ENCODE data around the gene TUBGCP3.

TUBGCP3 gene

DNA sequence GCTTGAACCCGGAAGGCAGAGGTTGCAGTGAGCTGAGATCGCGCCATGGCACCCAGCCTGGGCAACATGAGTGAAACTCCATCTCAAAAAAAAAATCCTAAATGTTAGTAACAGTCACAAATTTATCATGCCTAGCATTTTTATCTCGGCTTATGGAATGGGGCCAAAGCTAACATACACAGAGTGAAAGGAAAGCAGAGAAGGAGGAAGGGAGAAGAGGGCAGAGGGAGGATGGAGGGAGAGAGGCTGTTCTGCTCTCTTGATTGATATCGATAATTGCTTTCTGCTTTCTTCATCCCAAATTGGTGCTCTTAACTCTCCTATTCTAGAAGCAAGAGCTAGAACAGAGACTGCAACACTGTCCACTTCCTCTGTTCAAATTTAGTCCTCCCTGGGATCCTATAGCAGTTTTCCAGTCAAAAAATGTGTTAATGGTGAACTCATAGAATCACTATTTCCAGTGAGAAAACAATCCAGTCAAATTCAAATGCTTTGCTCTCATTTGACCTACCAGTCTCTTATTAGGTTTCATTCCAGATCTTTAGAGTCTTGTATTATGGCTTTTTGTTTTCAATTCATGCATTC, 15.8 kb upstream of the TUBGCP3 start:
- TF ChIP-seq, protein P1, sequence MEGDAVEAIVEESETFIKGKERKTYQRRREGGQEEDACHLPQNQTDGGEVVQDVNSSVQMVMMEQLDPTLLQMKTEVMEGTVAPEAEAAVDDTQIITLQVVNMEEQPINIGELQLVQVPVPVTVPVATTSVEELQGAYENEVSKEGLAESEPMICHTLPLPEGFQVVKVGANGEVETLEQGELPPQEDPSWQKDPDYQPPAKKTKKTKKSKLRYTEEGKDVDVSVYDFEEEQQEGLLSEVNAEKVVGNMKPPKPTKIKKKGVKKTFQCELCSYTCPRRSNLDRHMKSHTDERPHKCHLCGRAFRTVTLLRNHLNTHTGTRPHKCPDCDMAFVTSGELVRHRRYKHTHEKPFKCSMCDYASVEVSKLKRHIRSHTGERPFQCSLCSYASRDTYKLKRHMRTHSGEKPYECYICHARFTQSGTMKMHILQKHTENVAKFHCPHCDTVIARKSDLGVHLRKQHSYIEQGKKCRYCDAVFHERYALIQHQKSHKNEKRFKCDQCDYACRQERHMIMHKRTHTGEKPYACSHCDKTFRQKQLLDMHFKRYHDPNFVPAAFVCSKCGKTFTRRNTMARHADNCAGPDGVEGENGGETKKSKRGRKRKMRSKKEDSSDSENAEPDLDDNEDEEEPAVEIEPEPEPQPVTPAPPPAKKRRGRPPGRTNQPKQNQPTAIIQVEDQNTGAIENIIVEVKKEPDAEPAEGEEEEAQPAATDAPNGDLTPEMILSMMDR (IDR thresholded peaks at IDR 0.05): no peak
- Histone ChIP-seq H3K27ac (peak overlapping the region in 1 of 2 donors; percentile 57), H3K4me3 (no peak overlapping the region)
- DNase-seq (ENCODE audit: low spot score): no peak

DNA sequence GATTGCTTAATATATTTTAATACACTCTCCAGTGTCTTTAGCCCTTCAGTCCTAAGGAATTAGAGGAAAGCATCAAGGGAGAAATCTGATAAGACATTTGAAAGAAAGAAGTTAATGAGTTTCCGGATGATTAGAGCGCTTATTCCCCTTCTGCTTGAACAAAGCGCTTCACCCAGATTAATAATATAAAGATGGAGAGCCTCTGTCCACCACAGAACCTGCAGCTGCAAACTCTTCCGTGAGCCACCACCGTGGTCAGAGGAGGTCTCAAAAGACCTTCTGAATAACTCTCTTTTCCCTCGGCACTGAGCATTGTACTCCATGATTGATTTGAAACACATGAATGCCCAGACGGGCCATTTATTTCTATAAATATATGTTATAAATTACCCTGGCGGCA, 14.2 kb upstream of the TUBGCP3 start:
- Histone ChIP-seq H3K27ac (no peak overlapping the region), H3K4me3 (no peak overlapping the region)
- TF ChIP-seq, protein P1 (IDR thresholded peaks at IDR 0.05): no peak
- no peak for DNase-seq (ENCODE audit: low spot score)

DNA sequence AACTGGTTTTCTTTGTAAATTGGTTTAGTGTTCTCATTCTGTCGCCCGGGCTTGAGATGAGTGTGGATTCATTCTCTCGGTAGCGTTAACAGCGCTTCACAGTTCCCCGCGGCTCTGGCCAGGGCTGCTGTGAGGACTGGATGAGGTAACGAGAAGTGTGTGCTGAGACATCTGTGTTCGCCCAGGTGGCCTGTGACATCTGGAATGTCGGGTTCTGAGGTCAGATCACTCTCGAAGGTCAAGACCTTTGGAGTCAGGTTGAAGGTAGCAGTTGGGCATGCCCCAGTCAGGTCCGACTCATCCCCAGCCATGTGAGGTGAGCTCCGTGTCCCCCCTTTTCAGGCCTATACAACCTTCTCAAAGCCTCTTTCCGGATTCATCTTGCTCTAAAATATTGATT, 13.4 kb upstream of the TUBGCP3 start:
- TF ChIP-seq, protein P1 (IDR thresholded peaks at IDR 0.05): no peak
- DNase-seq (ENCODE audit: low spot score): no peak
- Histone ChIP-seq H3K4me3 (no peak overlapping the region), H3K27ac (no peak overlapping the region)

DNA sequence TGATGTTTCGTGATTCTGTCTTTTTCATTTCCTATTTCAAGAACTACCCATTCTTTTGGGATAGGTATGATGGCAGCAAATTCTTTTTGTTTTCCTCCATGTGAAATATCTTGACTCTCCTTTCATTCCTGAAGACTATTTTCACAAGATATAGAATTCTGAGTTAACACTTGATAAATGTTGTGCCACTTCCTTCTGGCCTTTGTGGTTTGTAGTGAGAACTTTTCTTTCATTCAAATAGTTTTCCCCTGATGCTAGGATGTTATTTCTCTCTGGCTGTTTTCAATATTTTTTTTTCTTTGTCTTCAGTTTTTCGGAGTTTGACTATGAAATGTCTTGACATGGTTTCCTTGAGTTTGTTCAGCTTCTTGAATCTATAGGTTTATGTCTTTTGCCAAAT, 8.3 kb upstream of the TUBGCP3 start:
- H3K4me3 ChIP-seq: no peak overlapping the region
- DNase-seq (ENCODE audit: low spot score): no peak
- TF ChIP-seq, protein P1 (IDR thresholded peaks at IDR 0.05): no peak

DNA sequence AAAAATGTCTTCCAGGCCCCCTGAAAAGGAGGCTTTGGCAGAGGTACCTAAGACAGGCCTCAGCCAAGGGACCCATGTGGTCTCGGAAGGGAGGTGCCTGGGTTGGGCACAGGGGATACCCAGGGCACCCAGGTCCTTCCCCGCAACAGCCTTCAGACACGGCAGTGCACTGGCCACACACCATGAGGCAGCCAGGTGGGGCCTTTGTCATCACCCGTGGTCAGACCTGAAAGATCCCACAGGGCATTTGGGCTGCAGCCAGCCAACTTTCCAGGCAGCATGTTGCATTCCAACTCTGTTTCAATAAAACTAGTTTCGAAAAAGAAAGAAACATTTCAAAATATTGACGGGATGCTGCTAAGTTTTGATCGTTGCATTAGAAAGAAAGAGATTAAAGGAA, 4.7 kb upstream of the TUBGCP3 start:
- TF ChIP-seq, protein P1 (IDR thresholded peaks at IDR 0.05): no peak
- no peak overlapping the region for H3K27ac ChIP-seq
- H3K4me3 ChIP-seq: no peak overlapping the region
- no peak for DNase-seq (ENCODE audit: low spot score)

More for the DNA sequence above, 8.3 kb upstream of the TUBGCP3 start:
- no peak overlapping the region for H3K27ac ChIP-seq

DNA sequence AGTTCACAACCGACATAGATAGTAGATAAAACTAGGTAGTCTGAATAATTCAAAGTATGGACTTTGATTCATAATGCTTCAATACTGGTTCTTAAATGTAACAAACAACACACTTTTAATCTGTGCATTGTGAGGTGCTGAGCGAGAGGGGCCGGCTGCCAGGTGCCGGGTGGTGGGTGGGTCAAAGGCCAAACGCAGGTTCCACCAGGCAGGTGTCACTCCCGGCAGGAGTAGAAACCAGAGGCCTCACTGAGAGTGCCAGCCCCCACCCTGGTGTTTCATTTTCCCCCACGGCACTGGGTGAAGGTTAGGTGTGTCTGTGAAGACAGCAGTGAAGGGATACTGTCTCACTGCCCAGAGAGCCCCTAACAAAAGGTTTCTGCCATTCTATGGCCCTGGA, 4.2 kb upstream of the TUBGCP3 start:
- H3K4me3 ChIP-seq: no peak overlapping the region
- no peak overlapping the region for H3K27ac ChIP-seq
- TF ChIP-seq, protein P1 (IDR thresholded peaks at IDR 0.05): no peak
- DNase-seq (ENCODE audit: low spot score): no peak

DNA sequence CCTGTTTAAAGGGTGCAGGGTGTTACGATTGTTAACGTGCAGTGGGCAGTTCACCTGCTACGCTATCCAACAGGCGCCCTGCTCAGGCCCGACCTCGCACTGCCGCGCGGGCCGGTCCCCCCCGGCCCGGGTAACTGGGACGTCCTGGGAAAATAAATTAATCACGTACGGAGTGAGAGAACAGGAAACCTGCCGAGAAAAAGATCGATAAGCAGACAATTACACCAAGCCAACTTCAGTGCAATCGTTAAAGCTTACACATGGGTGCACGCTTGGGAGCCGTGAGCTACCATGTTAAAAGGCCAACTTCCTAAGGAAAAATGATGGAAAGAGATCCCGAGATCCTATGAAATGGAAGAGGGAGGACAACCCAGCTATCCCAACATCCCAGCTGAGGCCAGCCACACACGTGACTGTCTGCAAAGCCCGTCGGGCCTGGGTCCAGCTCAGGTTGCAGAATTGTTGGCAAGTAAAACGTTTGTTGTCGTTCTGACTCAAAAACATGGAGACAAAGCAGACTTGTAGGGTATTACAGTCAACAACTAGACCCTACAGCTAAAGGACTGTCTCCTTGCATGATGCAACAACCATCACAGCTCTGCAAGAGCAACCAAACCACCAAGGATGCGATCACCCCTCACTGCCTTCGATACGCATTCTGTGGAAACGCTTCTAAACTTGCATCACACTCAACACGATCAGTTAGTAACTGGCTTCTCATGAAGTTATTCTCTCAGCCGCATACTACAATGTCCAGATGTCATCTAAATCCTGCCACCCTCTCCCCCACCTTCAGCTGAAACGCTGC, 741 bp upstream of the TUBGCP3 start:
- no peak for DNase-seq (ENCODE audit: low spot score)
- Histone ChIP-seq H3K4me3 (peak overlapping the region; percentile 98), H3K27ac (peak overlapping the region; percentile 73 to 98)
- TF ChIP-seq, protein P1 (IDR thresholded peaks at IDR 0.05): no peak

Data from coronary artery (tissue), 2 donors.